ENCODE data around the gene MS4A10. TPM values are rescaled to one million over a fixed set of nuclear protein-coding genes. Genes with fewer than 3 reads are reported as not detected.
A peak's percentile ranks its signal among the peaks of the same experiment; 100 is the strongest.

The MS4A10 gene
- total and polyA plus RNA-seq, 2 experiments from 2014 or later = not detected

- Mint-ChIP-seq H3K27ac (peak overlapping the region; percentile 72), H3K4me1 (peaks cover 36% of the 10 kb centered on the region), H3K36me3 (ENCODE audit: low read depth) (peaks cover 21% of the 10 kb centered on the region), H3K9me3 (no peaks in the 10 kb centered on the region; the same call in 1 of the 3 replicates), H3K4me3 (peak overlapping the region; percentile 93), H3K27me3 (ENCODE audit: insufficient read depth, low read depth, poor library complexity) (peaks cover 31% of the 10 kb centered on the region)
- Histone ChIP-seq H3K79me2 (replicated peaks; ENCODE audit: insufficient read depth) (peaks cover 49% of the 10 kb centered on the region), H3K9me2 (ENCODE audit: insufficient read depth) (0 out of 2 replicates have a peak, but pooled peaks cover 4% of the 10 kb centered on the region), H3K36me3 (ENCODE audit: insufficient read depth) (no peaks in the 10 kb centered on the region), H3K4me3 (peak overlapping the region; percentile 93), H2AFZ (no peak overlapping the region; the same call in 1 of the 2 replicates), H3F3A (replicated peaks; ENCODE audit: low read depth) (no peaks in the 10 kb centered on the region), H3K27ac (ENCODE audit: low read depth) (no peak overlapping the region), H3K4me2 (peak overlapping the region; percentile 96), H3K27me3 (ENCODE audit: insufficient read depth) (no peaks in the 10 kb centered on the region), H3K4me1 (ENCODE audit: insufficient read depth) (peaks cover 18% of the 10 kb centered on the region), H4K20me1 (replicated peaks; ENCODE audit: insufficient read depth) (peaks cover 21% of the 10 kb centered on the region)
- TF ChIP-seq NANOG (IDR thresholded peaks at IDR 0.05; ENCODE audit: borderline replicate concordance) (no peak), EZH2 (IDR thresholded peaks at IDR 0.05; ENCODE audit: low read depth, unreplicated experiment) (no peak), POLR2AphosphoS5 (IDR thresholded peaks at IDR 0.05; ENCODE audit: low read depth) (no peak), ZNF114 (CRISPR knock-in tag; IDR thresholded peaks at IDR 0.05) (no peak), CREB1 (CRISPR knock-in tag; IDR thresholded peaks at IDR 0.05; ENCODE audit: low read depth) (no peak), EZH2phosphoT487 (IDR thresholded peaks at IDR 0.05; ENCODE audit: unreplicated experiment) (no peak), STAT1 (IDR thresholded peaks at IDR 0.05; ENCODE audit: unreplicated experiment) (no peak), ZNF331 (CRISPR knock-in tag; IDR thresholded peaks at IDR 0.05; ENCODE audit: low read depth) (no peak), ZNF462 (CRISPR knock-in tag; IDR thresholded peaks at IDR 0.05) (no peak)
- TF ChIP-seq, protein P1, sequence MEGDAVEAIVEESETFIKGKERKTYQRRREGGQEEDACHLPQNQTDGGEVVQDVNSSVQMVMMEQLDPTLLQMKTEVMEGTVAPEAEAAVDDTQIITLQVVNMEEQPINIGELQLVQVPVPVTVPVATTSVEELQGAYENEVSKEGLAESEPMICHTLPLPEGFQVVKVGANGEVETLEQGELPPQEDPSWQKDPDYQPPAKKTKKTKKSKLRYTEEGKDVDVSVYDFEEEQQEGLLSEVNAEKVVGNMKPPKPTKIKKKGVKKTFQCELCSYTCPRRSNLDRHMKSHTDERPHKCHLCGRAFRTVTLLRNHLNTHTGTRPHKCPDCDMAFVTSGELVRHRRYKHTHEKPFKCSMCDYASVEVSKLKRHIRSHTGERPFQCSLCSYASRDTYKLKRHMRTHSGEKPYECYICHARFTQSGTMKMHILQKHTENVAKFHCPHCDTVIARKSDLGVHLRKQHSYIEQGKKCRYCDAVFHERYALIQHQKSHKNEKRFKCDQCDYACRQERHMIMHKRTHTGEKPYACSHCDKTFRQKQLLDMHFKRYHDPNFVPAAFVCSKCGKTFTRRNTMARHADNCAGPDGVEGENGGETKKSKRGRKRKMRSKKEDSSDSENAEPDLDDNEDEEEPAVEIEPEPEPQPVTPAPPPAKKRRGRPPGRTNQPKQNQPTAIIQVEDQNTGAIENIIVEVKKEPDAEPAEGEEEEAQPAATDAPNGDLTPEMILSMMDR (conservative IDR thresholded peaks at IDR 0.05; ENCODE audit: low read depth in 2 of 2) = no peak
- DNase-seq (ENCODE audit: low spot score) (no peak), ATAC-seq (no peak)
These were observed 57.8 kb downstream of the MS4A10 start for GRCh38 chr11:60842668-60843600.

Measured in GM23338 (cell line).